GM12878 (cell line): Measurements from ENCODE around the gene MYBPHL. TPM values are rescaled to one million over a fixed set of nuclear protein-coding genes. Genes with fewer than 3 reads are reported as not detected.
A peak's percentile ranks its signal among the peaks of the same experiment; 100 is the strongest.

Experiments
- ATAC-seq: fragments of 200-7000 bp; cut with Tn5 transposase; 3 replicates; pipeline ENCODE4 v1.9.1; 2020; ENCODE audit warnings: mild to moderate bottlenecking, moderate library complexity
- Bru-seq: library from RNA; stranded (reverse); fragments of 400-500 nt; gene quantifications from one replicate; lab custom pipeline; 2021; lab: Mats Ljungman, UMichigan
- BruChase-seq, 2 experiments: library from RNA; stranded (reverse); fragments of 400-500 nt; gene quantifications; one replicate each; lab custom pipeline; 2021; lab: Mats Ljungman, UMichigan
- BruUV-seq: library from RNA; stranded (reverse); fragments of 400-500 nt; replicated peaks from 2 replicates; lab custom pipeline; 2021; lab: Mats Ljungman, UMichigan
- CTCF ChIA-PET: fragments of 300-600 bp; sonication (Branson Sonifier 250); formaldehyde crosslinking; extraction: SDS; loops from one replicate; lab custom pipeline; 2021; ENCODE audit warnings: inconsistent platforms; lab: Yijun Ruan, JAX
- POLR2A ChIA-PET: fragments of 350-600 bp; formaldehyde crosslinking; extraction: SDS; loops from one replicate; lab custom pipeline; 2021; ENCODE audit warnings: inconsistent platforms; lab: Charles Lee
- RAD21 ChIA-PET: fragments of 300-600 bp; sonication (Branson Sonifier 250); formaldehyde crosslinking; loops from one replicate; lab custom pipeline; 2023; ENCODE audit warnings: antibody characterized with exemption; ENCODE audit not compliant: unreplicated experiment; lab: Charles Lee
- SMC1A ChIA-PET: fragments of 300-600 bp; sonication (Branson Sonifier 250); formaldehyde crosslinking; loops from one replicate; lab custom pipeline; 2023; ENCODE audit not compliant: unreplicated experiment, uncharacterized antibody; lab: Charles Lee
- DNase-seq: peaks from one replicate; pipeline ENCODE4 v3.0.0-alpha.2; 2011; ENCODE audit warnings: low read depth, low spot score
- FAIRE-seq: peaks from 3 replicates; lab custom pipeline; 2011; peaks lifted over from hg19 to GRCh38; lab: Jason Lieb, UNC
- H2AFZ ChIP-seq: 2 replicates; pipeline ENCODE4 v1.6.0; 2011; ENCODE audit warnings: low read depth, low read length, control low read depth; ENCODE audit not compliant: control insufficient read depth
- H3K27ac ChIP-seq: 2 replicates; pipeline ENCODE4 v1.5.1; 2011; ENCODE audit warnings: control low read depth; ENCODE audit not compliant: control insufficient read depth, insufficient read depth
- H3K27me3 ChIP-seq, 2 experiments: replicated peaks in 1 of 2; 2 replicates each; pipeline versions ENCODE4 v1.6.0 to v1.6.1; 2011; ENCODE audit warnings: low read length in 1 of 2; ENCODE audit not compliant: control insufficient read depth in 2 of 2, insufficient read depth in 2 of 2
- H3K36me3 ChIP-seq, 2 experiments: 2 replicates each; pipeline ENCODE4 v1.5.1; 2011; ENCODE audit warnings: low read length in 1 of 2; ENCODE audit not compliant: control insufficient read depth in 2 of 2, insufficient read depth in 2 of 2
- H3K4me1 ChIP-seq: 2 replicates; pipeline ENCODE4 v1.6.1; 2011; ENCODE audit warnings: mild to moderate bottlenecking, low read length, moderate library complexity, mixed read lengths; ENCODE audit not compliant: control insufficient read depth, insufficient read depth
- H3K4me2 ChIP-seq: 2 replicates; pipeline ENCODE4 v1.6.0; 2011; ENCODE audit warnings: control low read depth; ENCODE audit not compliant: control insufficient read depth, insufficient read depth
- H3K4me3 ChIP-seq: fragments of 200-600 bp; sonication (generic); 2 replicates; pipeline ENCODE4 v1.5.1; 2016
- H3K79me2 ChIP-seq: 2 replicates; pipeline ENCODE4 v1.6.0; 2011; ENCODE audit warnings: low read length; ENCODE audit not compliant: control insufficient read depth, insufficient read depth
- H3K9ac ChIP-seq: 2 replicates; pipeline ENCODE4 v1.8.0; 2011; ENCODE audit warnings: low read length, control low read depth, mixed read lengths; ENCODE audit not compliant: control insufficient read depth, insufficient read depth
- H3K9me3 ChIP-seq: replicated peaks from 3 replicates; pipeline ENCODE4 v1.5.1; 2011; ENCODE audit warnings: mild to moderate bottlenecking, low read length; ENCODE audit not compliant: control insufficient read depth, insufficient read depth
- H4K20me1 ChIP-seq: 2 replicates; pipeline ENCODE4 v1.6.0; 2011; ENCODE audit not compliant: control insufficient read depth, insufficient read depth
- CHD4 ChIP-seq: fragments of 200-600 bp; sonication (generic); IDR thresholded peaks from 2 replicates; pipeline ENCODE4 v1.6.1; 2016; ENCODE audit warnings: mild to moderate bottlenecking
- MYC ChIP-seq: IDR thresholded peaks from 2 replicates; pipeline ENCODE4 v1.6.1; 2011; ENCODE audit warnings: mild to moderate bottlenecking, low read length, moderate library complexity, inconsistent platforms; ENCODE audit not compliant: insufficient read depth, insufficient replicate concordance, insufficient read length, severe bottlenecking
- NFYB ChIP-seq: IDR thresholded peaks from 2 replicates; pipeline ENCODE4 v1.6.1; 2011; ENCODE audit warnings: low read depth, mild to moderate bottlenecking, low read length, improper control_type of control experiment, moderate library complexity; ENCODE audit not compliant: insufficient read depth
- NR2C2 ChIP-seq: IDR thresholded peaks from 2 replicates; pipeline ENCODE4 v1.6.1; 2011; ENCODE audit warnings: borderline replicate concordance, low read depth; ENCODE audit not compliant: control insufficient read depth, insufficient read length
- PAX5 ChIP-seq: IDR thresholded peaks from 2 replicates; pipeline ENCODE4 v1.6.1; 2011; ENCODE audit warnings: low read depth, low read length, borderline replicate concordance
- PKNOX1 ChIP-seq: fragments of 450-650 bp; IDR thresholded peaks from 2 replicates; pipeline ENCODE4 v1.6.1; 2016; ENCODE audit warnings: mild to moderate bottlenecking
- TCF3 ChIP-seq: IDR thresholded peaks from 2 replicates; pipeline ENCODE4 v1.6.1; 2012; ENCODE audit warnings: low read depth, mild to moderate bottlenecking, low read length, borderline replicate concordance; ENCODE audit not compliant: insufficient read depth
- USF1 ChIP-seq: IDR thresholded peaks from 2 replicates; pipeline ENCODE4 v1.6.1; 2011; ENCODE audit warnings: borderline replicate concordance, low read depth, mild to moderate bottlenecking, moderate library complexity, mixed read lengths, low read length; ENCODE audit not compliant: insufficient read depth; ENCODE audit errors: extremely low read length
- ZBTB4 ChIP-seq: fragments of 450-650 bp; formaldehyde crosslinking; IDR thresholded peaks from 2 replicates; pipeline ENCODE4 v1.4.0; 2022; ENCODE audit warnings: mild to moderate bottlenecking, moderate library complexity
- WGBS: methylation state at CpG from one replicate; pipeline ENCODE4 v1.1.6; 2016; ENCODE audit warnings: low lambda C conversion rate; ENCODE audit not compliant: insufficient replicate concordance, insufficient coverage; ENCODE audit errors: missing lambda C conversion rate; 5-methylcytosine and 5-hydroxymethylcytosine counted together
- in situ Hi-C: fragments of 300-500 bp; cut with MboI; formaldehyde crosslinking; loops from 9 replicates; pipeline ENCODE4 v1.14.3; 2018; ENCODE audit warnings: mixed read lengths
- intact Hi-C: fragments of 100-400 bp; cut with micrococcal nuclease; formaldehyde crosslinking; loops from one replicate; pipeline ENCODE4 v1.14.2; 2022; ENCODE audit not compliant: unreplicated experiment
- long read RNA-seq, 2 experiments: library from polyadenylated mRNA; unstranded; transcript quantifications; one replicate each; pipeline ENCODE4 v2.0.0, GENCODE V29; 2019 to 2020
- polyA minus RNA-seq, 3 experiments: library from RNA; depleted of rRNA, polyadenylated mRNA; stranded (reverse); fragments of >200 nt; gene quantifications; 2 replicates each; pipeline ENCODE4 v1.2.3, GENCODE V29; 2011
- polyA plus RNA-seq, 11 experiments: library from polyadenylated mRNA; depleted of rRNA in 4 of 11; unstranded in 6 of 11; stranded (reverse) in 5 of 11; fragments of >200 nt; fragmentation: Nextera tagmentation in 4 of 11; fragmentation: Illumina TruSeq in 1 of 11; extraction: Ambion mirVana in 4 of 11; extraction: Trizol in 1 of 11; gene quantifications; 1 replicate in 1 of 11; 2 replicates in 10 of 11; pipeline versions ENCODE4 v1.2.1 to v1.2.3, GENCODE V29; 2011 to 2016; ENCODE audit warnings: inconsistent platforms in 2 of 11, missing spikeins in 2 of 11, low read depth in 1 of 11
- total RNA-seq, 4 experiments: library from RNA; depleted of rRNA in 3 of 4; stranded (reverse); fragments of >200 nt in 3 of 4; fragmentation: Illumina TruSeq in 1 of 4; extraction: Trizol in 1 of 4; gene quantifications; 2 replicates each; pipeline versions ENCODE4 v1.2.1 to v1.2.3, GENCODE V29; 2013 to 2021

Gene MYBPHL, protein sequence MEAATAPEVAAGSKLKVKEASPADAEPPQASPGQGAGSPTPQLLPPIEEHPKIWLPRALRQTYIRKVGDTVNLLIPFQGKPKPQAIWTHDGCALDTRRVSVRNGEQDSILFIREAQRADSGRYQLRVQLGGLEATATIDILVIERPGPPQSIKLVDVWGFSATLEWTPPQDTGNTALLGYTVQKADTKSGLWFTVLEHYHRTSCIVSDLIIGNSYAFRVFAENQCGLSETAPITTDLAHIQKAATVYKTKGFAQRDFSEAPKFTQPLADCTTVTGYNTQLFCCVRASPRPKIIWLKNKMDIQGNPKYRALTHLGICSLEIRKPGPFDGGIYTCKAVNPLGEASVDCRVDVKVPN
- not detected in 2 replicates for total RNA-seq (2013; cell fraction: nucleolus; rRNA removed)
- total RNA-seq (2014; rRNA removed) (not detected in 2 replicates), total RNA-seq (2014; rRNA removed; fragmentation: Illumina TruSeq; extraction: Trizol) (not detected in 2 replicates), total RNA-seq (2021) (not detected in 2 replicates), polyA plus RNA-seq (2011; rRNA removed) (not detected in 2 replicates), polyA plus RNA-seq (2014; fragmentation: Illumina TruSeq; extraction: Trizol) (not detected in 2 replicates), polyA plus RNA-seq (2014; fragmentation: Nextera tagmentation; extraction: Ambion mirVana) (under 1 TPM in 1 of 2 experiments, not detected in 1; 0.16 TPM), polyA plus RNA-seq (2014; rRNA removed) (not detected in 2 replicates), polyA plus RNA-seq (2016; fragmentation: Nextera tagmentation; extraction: Ambion mirVana) (under 1 TPM; 0.54 to 0.75 TPM), polyA minus RNA-seq (2011; rRNA and poly(A)+ RNA removed) (not detected in 2 replicates), Bru-seq, nascent RNA (percentile 12 among the genes with signal in this experiment), BruChase-seq, experiment 1, labeled RNA remaining after a 6-hour chase (not detected), BruChase-seq, experiment 2, labeled RNA remaining after a 2-hour chase (percentile 6 among the genes with signal in this experiment)
- not detected for polyA plus RNA-seq (2011; ENCODE audit: low read depth)
- polyA plus RNA-seq (2011; cell fraction: cytosol; rRNA removed), result not detected in 2 replicates
- polyA plus RNA-seq (2011; cell fraction: nucleus; rRNA removed), result 0.10 TPM in 1 of 2 replicates, not detected in the other
- polyA plus RNA-seq (2012), result 0.08 TPM in 1 of 2 replicates, not detected in the other
- polyA minus RNA-seq (2011; cell fraction: cytosol; rRNA and poly(A)+ RNA removed), result not detected in 2 replicates
- not detected in 2 replicates for polyA minus RNA-seq (2011; cell fraction: nucleus; rRNA and poly(A)+ RNA removed)
- long read RNA-seq, experiment 1, result 0 reads
- long read RNA-seq, experiment 2, result 0 reads

- ChIA-PET CTCF (interaction anchor here (1.5 to 1.6 kb wide), 2 partner anchors 11 to 93 kb away, joined by 5 to 7 read pairs; no protein-coding TSS in a partner anchor), POLR2A (interaction anchor here (0.5 to 1.3 kb wide), 3 partner anchors 10 to 204 kb away, joined by 3 to 4 read pairs (median 3); no protein-coding TSS in a partner anchor), RAD21 (interaction anchor here (1.6 kb wide), 1 partner anchor 172 kb away, joined by 3 read pairs; no protein-coding TSS in a partner anchor), SMC1A (interaction anchor here (1.2 to 2.3 kb wide), 4 partner anchors 11 to 91 kb away, joined by 3 to 9 read pairs (median 4); partner anchors contain the start of gene SORT1)
- FAIRE-seq (no peak), ATAC-seq (no peak), DNase-seq (no peak)
- 40% methylated on average over 7 of the region's 7 CpGs for WGBS
- no peaks in the 10 kb centered on the region for H3K79me2 ChIP-seq
- no peaks in the 10 kb centered on the region for H3K36me3 ChIP-seq
- H3K4me1 ChIP-seq, result no peaks in the 10 kb centered on the region
- H3K9me3 ChIP-seq, result no peaks in the 10 kb centered on the region
- H3K27me3 ChIP-seq, result no peaks in the 10 kb centered on the region; a peak in 3 of 4 replicates
- H3K9ac ChIP-seq, result no peak within 1 kb of the TSS
- intact Hi-C loops (no loop called here), in situ Hi-C loops (no loop called here)
- no peak within 1 kb of the TSS for H3K27ac ChIP-seq
- H3K4me2 ChIP-seq, result no peak within 1 kb of the TSS
- no TSS peak for BruUV-seq
- no peaks in the 10 kb centered on the region for H4K20me1 ChIP-seq
- H3K4me3 ChIP-seq, result no peak within 1 kb of the TSS
- no peak within 1 kb of the TSS; the same call in 1 of the 2 replicates for H2AFZ ChIP-seq
- no peak for TF ChIP-seq TCF3
- no peak for TF ChIP-seq ZBTB4
- no peak for TF ChIP-seq USF1
- TF ChIP-seq PAX5, result no peak
- no peak for TF ChIP-seq CHD4
- TF ChIP-seq MYC, result no peak
- TF ChIP-seq PKNOX1, result no peak
- no peak for TF ChIP-seq NFYB
- TF ChIP-seq NR2C2, result no peak
Observed at GRCh38 chr1:109306832-109307273, at the start of gene MYBPHL. Gene MYBPHL, minus strand, starts transcription at chr1:109307011. Its CDS starts 20 bp downstream, at chr1:109306991.
